Measurements from ENCODE around the gene PNN. TPM values are rescaled to one million over a fixed set of nuclear protein-coding genes. Genes with fewer than 3 reads are reported as not detected.

The PNN gene
- total and polyA plus RNA-seq, 2 of the 4 experiments (the other 2 are of a cell fraction) = 14.9 to 28.8 TPM

- ATAC-seq (ENCODE audit: low read depth) = peak; percentile 14; the same call in 1 of the 2 replicates
- WGBS, 2 experiments (ENCODE audit: extremely low coverage in 2 of 2, insufficient read length in 1 of 2) = no CpG with 5 or more reads among the region's 5 CpGs
- intact Hi-C loops (cut with micrococcal nuclease) = no loop called here
These were observed 43.2 kb downstream of the PNN start for GRCh38 chr14:39218171-39218769.

More at GRCh38 chr14:39218171-39218769, 43.2 kb downstream of the PNN start:
- H2BK5ac ChIP-seq (ENCODE audit: low read depth, low read length, poor library complexity, severe bottlenecking) = no peak overlapping the region
- no peak overlapping the region; a peak in 1 of 4 replicates for H4K8ac ChIP-seq (ENCODE audit: low read depth in 2 of 2, low read length in 2 of 2)
- CTCF ChIA-PET = no interaction called here
- peaks cover 2% of the 10 kb centered on the region; the same call in 1 of the 2 replicates for H3K4me1 ChIP-seq (ENCODE audit: control insufficient read depth, insufficient read depth, low read length)
- H3K9me1 ChIP-seq (ENCODE audit: insufficient read depth, low read length) = no peaks in the 10 kb centered on the region
- no peak overlapping the region for H3K4me3 ChIP-seq (ENCODE audit: insufficient read depth, low read depth, low read length)
- no peak overlapping the region for H3K9ac ChIP-seq (ENCODE audit: low read depth, low read length)
- no peak overlapping the region for H2AK9ac ChIP-seq (replicated peaks; ENCODE audit: low read depth, low read length, poor library complexity)
- H3K56ac ChIP-seq (ENCODE audit: extremely low read depth, insufficient read depth, low read length) = no peak overlapping the region
- H4K5ac ChIP-seq (ENCODE audit: low read depth, low read length) = no peak overlapping the region
- in situ Hi-C loops (cut with MboI; ENCODE audit: low sequenced_read_pairs) (no loop called here), dilution Hi-C loops (cut with HindIII; ENCODE audit: low sequenced_read_pairs, unreplicated experiment) (no loop called here)
- TF ChIP-seq POLR2A (IDR thresholded peaks at IDR 0.05; ENCODE audit: low read depth, low read length) (no peak), MXI1 (IDR thresholded peaks at IDR 0.05; ENCODE audit: borderline replicate concordance, low read depth, low read length) (no peak), CHD1 (IDR thresholded peaks at IDR 0.05; ENCODE audit: low read depth, low read length) (no peak), FOS (IDR thresholded peaks at IDR 0.05; ENCODE audit: low read depth, low read length) (no peak), MAZ (IDR thresholded peaks at IDR 0.05; ENCODE audit: borderline replicate concordance, low read depth, low read length) (no peak), RFX5 (IDR thresholded peaks at IDR 0.05; ENCODE audit: low read depth, low read length) (no peak), BHLHE40 (IDR thresholded peaks at IDR 0.05; ENCODE audit: low read depth, low read length) (no peak), ELK1 (IDR thresholded peaks at IDR 0.05; ENCODE audit: borderline replicate concordance, low read depth, low read length) (no peak), MAFK (IDR thresholded peaks at IDR 0.05; ENCODE audit: low read depth, low read length) (no peak), SMC3 (IDR thresholded peaks at IDR 0.05; ENCODE audit: low read depth, low read length) (no peak), RAD21 (IDR thresholded peaks at IDR 0.05; ENCODE audit: low read length) (no peak)
- TF ChIP-seq, protein P1, sequence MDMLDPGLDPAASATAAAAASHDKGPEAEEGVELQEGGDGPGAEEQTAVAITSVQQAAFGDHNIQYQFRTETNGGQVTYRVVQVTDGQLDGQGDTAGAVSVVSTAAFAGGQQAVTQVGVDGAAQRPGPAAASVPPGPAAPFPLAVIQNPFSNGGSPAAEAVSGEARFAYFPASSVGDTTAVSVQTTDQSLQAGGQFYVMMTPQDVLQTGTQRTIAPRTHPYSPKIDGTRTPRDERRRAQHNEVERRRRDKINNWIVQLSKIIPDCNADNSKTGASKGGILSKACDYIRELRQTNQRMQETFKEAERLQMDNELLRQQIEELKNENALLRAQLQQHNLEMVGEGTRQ (IDR thresholded peaks at IDR 0.05; ENCODE audit: low read depth, low read length) = no peak
- TF ChIP-seq, protein P2, sequence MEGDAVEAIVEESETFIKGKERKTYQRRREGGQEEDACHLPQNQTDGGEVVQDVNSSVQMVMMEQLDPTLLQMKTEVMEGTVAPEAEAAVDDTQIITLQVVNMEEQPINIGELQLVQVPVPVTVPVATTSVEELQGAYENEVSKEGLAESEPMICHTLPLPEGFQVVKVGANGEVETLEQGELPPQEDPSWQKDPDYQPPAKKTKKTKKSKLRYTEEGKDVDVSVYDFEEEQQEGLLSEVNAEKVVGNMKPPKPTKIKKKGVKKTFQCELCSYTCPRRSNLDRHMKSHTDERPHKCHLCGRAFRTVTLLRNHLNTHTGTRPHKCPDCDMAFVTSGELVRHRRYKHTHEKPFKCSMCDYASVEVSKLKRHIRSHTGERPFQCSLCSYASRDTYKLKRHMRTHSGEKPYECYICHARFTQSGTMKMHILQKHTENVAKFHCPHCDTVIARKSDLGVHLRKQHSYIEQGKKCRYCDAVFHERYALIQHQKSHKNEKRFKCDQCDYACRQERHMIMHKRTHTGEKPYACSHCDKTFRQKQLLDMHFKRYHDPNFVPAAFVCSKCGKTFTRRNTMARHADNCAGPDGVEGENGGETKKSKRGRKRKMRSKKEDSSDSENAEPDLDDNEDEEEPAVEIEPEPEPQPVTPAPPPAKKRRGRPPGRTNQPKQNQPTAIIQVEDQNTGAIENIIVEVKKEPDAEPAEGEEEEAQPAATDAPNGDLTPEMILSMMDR (conservative IDR thresholded peaks at IDR 0.05; ENCODE audit: low read depth, low read length) = no peak
- H3K18ac ChIP-seq (ENCODE audit: low read depth, low read length) = no peak overlapping the region
- no peaks in the 10 kb centered on the region for H3K9me3 ChIP-seq (ENCODE audit: control insufficient read depth, insufficient read depth, low read length)
- BruUV-seq (replicated peaks) = no TSS peak
- no peak overlapping the region for H3K14ac ChIP-seq (replicated peaks; ENCODE audit: low read depth, low read length)
- H3K27ac ChIP-seq (ENCODE audit: insufficient read depth, low read length) = no peak overlapping the region
- DNase-seq = peak; percentile 14
- POLR2A ChIA-PET (ENCODE audit: unreplicated experiment) = no interaction called here
- H2BK20ac ChIP-seq (ENCODE audit: low read depth, low read length) = no peak overlapping the region
- H3K4ac ChIP-seq (ENCODE audit: low read depth, low read length) = no peak overlapping the region
- H3K36me3 ChIP-seq (ENCODE audit: control insufficient read depth, insufficient read depth, low read length) = no peaks in the 10 kb centered on the region
- H2BK120ac ChIP-seq (ENCODE audit: low read depth, low read length) = no peak overlapping the region
- no peaks in the 10 kb centered on the region for H3K27me3 ChIP-seq (ENCODE audit: control insufficient read depth, insufficient read depth, low read length)
- H4K20me1 ChIP-seq (ENCODE audit: insufficient read depth, low read length) = no peaks in the 10 kb centered on the region
- no peak overlapping the region for H2BK15ac ChIP-seq (ENCODE audit: low read depth, low read length)
- H3K23ac ChIP-seq (ENCODE audit: low read depth, low read length) = no peak overlapping the region
- H2AFZ ChIP-seq (replicated peaks; ENCODE audit: low read length, poor library complexity) = peak overlapping the region; percentile 33
- H3K79me1 ChIP-seq (ENCODE audit: low read depth in 1 of 2, low read length in 2 of 2) = no peaks in the 10 kb centered on the region
- no peak overlapping the region for H4K91ac ChIP-seq (ENCODE audit: insufficient read depth, low read depth, low read length)
- no peak overlapping the region for H3K4me2 ChIP-seq (ENCODE audit: low read depth, low read length)
- no peak overlapping the region for H2AK5ac ChIP-seq (ENCODE audit: low read depth, low read length)
